Neural progenitor cell (in vitro differentiated cells): ENCODE measurements around the gene UBE2U.

Source experiments
- EZH2 ChIP-seq: fragments of 200-600 bp; sonication (generic); IDR thresholded peaks from 2 replicates; pipeline ENCODE4 v1.6.1; 2017; ENCODE audit warnings: antibody characterized with exemption, mild to moderate bottlenecking, moderate library complexity
- TF ChIP-seq, protein P1 (sequence below): fragments of 200-600 bp; sonication (generic); IDR thresholded peaks from 2 replicates; pipeline ENCODE4 v1.5.1; 2017; ENCODE audit warnings: antibody characterized with exemption, mild to moderate bottlenecking

DNA sequence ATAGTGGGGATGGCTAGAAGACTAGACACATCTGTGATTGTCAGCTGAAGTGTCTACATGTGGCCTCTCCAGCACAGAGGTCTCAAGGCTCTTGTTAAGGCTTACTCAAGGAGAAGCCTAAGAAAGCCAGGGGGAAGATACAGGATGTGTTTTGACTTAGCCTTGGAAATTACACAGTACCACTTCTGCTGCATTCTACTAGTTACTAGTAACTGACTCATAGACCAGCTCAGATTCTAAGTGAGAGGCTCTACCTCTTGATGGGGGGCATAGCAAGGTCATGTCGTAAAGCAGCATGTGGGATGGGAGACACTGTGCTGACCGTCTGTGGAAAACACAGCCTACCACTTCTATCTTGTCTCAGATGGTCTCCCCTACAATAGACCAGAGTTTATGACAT is 99.5 kb downstream of the UBE2U start:
- TF ChIP-seq, protein P1, sequence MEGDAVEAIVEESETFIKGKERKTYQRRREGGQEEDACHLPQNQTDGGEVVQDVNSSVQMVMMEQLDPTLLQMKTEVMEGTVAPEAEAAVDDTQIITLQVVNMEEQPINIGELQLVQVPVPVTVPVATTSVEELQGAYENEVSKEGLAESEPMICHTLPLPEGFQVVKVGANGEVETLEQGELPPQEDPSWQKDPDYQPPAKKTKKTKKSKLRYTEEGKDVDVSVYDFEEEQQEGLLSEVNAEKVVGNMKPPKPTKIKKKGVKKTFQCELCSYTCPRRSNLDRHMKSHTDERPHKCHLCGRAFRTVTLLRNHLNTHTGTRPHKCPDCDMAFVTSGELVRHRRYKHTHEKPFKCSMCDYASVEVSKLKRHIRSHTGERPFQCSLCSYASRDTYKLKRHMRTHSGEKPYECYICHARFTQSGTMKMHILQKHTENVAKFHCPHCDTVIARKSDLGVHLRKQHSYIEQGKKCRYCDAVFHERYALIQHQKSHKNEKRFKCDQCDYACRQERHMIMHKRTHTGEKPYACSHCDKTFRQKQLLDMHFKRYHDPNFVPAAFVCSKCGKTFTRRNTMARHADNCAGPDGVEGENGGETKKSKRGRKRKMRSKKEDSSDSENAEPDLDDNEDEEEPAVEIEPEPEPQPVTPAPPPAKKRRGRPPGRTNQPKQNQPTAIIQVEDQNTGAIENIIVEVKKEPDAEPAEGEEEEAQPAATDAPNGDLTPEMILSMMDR, result no peak
- no peak for TF ChIP-seq EZH2
